Mammary epithelial cell (primary cell): ENCODE results near the gene LIPC.

Experiments
- CTCF ChIP-seq, 2 donors: IDR thresholded peaks in 1 of 2; conservative IDR thresholded peaks in 1 of 2; 2 replicates each; pipeline ENCODE4 v1.5.1; 2011 to 2012; ENCODE audit warnings: inconsistent platforms in 2 of 2, low read length in 2 of 2, mild to moderate bottlenecking in 2 of 2, control low read depth in 1 of 2, low read depth in 1 of 2; ENCODE audit not compliant: insufficient read depth in 1 of 2; ENCODE audit errors: extremely low read depth in 1 of 2
- EZH2 ChIP-seq: IDR thresholded peaks from 2 replicates; pipeline ENCODE4 v1.6.1; 2012; ENCODE audit warnings: low read length, inconsistent platforms, borderline replicate concordance

DNA sequence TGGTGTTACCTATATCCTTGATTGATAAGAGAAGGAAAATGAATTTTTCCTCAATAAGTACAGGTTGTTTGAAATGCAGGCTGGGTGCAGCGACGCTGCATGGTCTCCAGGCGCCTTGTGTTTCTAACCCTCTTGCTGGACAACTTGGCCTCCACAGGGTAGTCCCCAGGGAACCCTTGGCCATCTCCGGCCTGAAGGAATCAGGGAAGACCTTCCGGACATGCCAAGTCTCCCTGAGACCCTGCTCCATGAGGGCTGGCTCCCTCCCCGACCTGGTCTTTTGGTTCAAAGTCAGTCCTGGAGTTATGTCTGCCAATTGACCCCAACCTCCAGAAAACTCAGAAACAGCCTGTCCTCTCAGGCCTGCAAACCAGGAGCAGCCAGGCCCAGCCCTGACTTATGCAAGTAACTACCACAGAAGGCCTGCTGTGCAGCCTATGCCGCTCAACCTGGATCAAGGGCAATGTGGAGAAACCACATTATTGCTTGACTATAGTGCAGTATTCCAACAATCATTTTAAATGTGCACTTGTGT is 98.3 kb downstream of the LIPC start:
- TF ChIP-seq CTCF (conservative IDR thresholded peaks at IDR 0.05 in 1 of 2, IDR thresholded peaks at IDR 0.05 in 1 of 2; ENCODE audit: extremely low read depth in 1 of 2, insufficient read depth in 1 of 2, low read depth in 1 of 2, low read length in 2 of 2) (no peak), EZH2 (no peak)
